BJ (cell line): ENCODE data around the gene XRCC4. TPM values are rescaled to one million over a fixed set of nuclear protein-coding genes. Genes with fewer than 3 reads are reported as not detected.

Experiments used
- CTCF ChIA-PET: fragments of 350-600 bp; formaldehyde crosslinking; extraction: SDS; loops from one replicate; lab custom pipeline; 2021; ENCODE audit warnings: antibody characterized with exemption, inconsistent platforms; lab: Yijun Ruan, JAX
- POLR2A ChIA-PET: fragments of 300-600 bp; sonication (Branson Sonifier 250); formaldehyde crosslinking; extraction: SDS; loops from one replicate; lab custom pipeline; 2021; ENCODE audit warnings: antibody characterized with exemption; lab: Charles Lee
- DNase-seq: peaks from one replicate; pipeline ENCODE4 v3.0.0-alpha.2; 2011; ENCODE audit warnings: low read depth
- H3K27me3 ChIP-seq: 2 replicates; pipeline ENCODE4 v1.6.0; 2011; ENCODE audit warnings: low read length; ENCODE audit not compliant: control insufficient read depth, insufficient read depth
- H3K36me3 ChIP-seq: 2 replicates; pipeline ENCODE4 v1.5.1; 2011; ENCODE audit warnings: low read length; ENCODE audit not compliant: control insufficient read depth, insufficient read depth
- H3K4me3 ChIP-seq: 2 replicates; pipeline ENCODE4 v1.5.1; 2011; ENCODE audit warnings: low read depth, mild to moderate bottlenecking, control low read depth, low read length
- CTCF ChIP-seq: IDR thresholded peaks from 2 replicates; pipeline ENCODE4 v1.5.1; 2011; ENCODE audit warnings: low read depth, mild to moderate bottlenecking, control low read depth, inconsistent platforms, low read length, moderate library complexity; ENCODE audit not compliant: insufficient read depth
- polyA plus RNA-seq: library from polyadenylated mRNA; depleted of rRNA; stranded (reverse); fragments of >200 nt; gene quantifications from 2 replicates; pipeline ENCODE4 v1.2.3, GENCODE V29; 2011; rRNA removed
- small RNA-seq: library from RNA; depleted of rRNA; stranded (forward); fragments of <200 nt; gene quantifications from one replicate; pipeline ENCODE3, GENCODE V24; 2012; ENCODE audit warnings: low replicate concordance, low read depth; ENCODE audit not compliant: insufficient read length

XRCC4 gene
- polyA plus RNA-seq, 1 experiment = 1.6 TPM

GRCh38 chr5:83401122-83401731, 323.9 kb downstream of the XRCC4 start:
- H3K4me3 ChIP-seq = no peak overlapping the region
- no peak for TF ChIP-seq CTCF
- H3K27me3 ChIP-seq = no peaks in the 10 kb centered on the region
- ChIA-PET POLR2A (no interaction called here), CTCF (interaction anchor here (1.3 kb wide), 1 partner anchor 38 kb away, joined by 3 read pairs; no protein-coding TSS in a partner anchor)
- no peak for DNase-seq
- no peaks in the 10 kb centered on the region for H3K36me3 ChIP-seq

GRCh38 chr5:83401775-83402174, 324.4 kb downstream of the XRCC4 start:
- Histone ChIP-seq H3K4me3 (no peak overlapping the region), H3K36me3 (no peaks in the 10 kb centered on the region), H3K27me3 (no peaks in the 10 kb centered on the region)
- DNase-seq = no peak
- TF ChIP-seq CTCF = no peak
- CTCF ChIA-PET = interaction anchor here (1.3 kb wide), 1 partner anchor 38 kb away, joined by 3 read pairs; no protein-coding TSS in a partner anchor
- POLR2A ChIA-PET = interaction anchor here (0.6 kb wide), 1 partner anchor 205 kb away, joined by 6 read pairs; no protein-coding TSS in a partner anchor

Small RNAs within 50 kb of the gene (small RNA-seq; reads per million reads assigned to genes)
- 379 reads per million, percentile 95 among the genes with 10 or more reads in this experiment for gene SCARNA18

Other genes starting within 250 kb of the XRCC4 start
- gene TMEM167A, start 153 bp upstream of the XRCC4 start, polyA plus RNA-seq = 23.5 and 62.5 TPM in 2 replicates